K562 (cell line): ENCODE results near the gene IL11. TPM values are rescaled to one million over a fixed set of nuclear protein-coding genes. Genes with fewer than 3 reads are reported as not detected.

ENCODE experiments used
- CREBBP ChIP-seq: IDR thresholded peaks from one replicate; pipeline ENCODE4 v1.6.1; 2012; ENCODE audit warnings: low read depth, mild to moderate bottlenecking, control low read depth, inconsistent platforms, low read length
- CTBP1 ChIP-seq: fragments of 450-650 bp; IDR thresholded peaks from 2 replicates; pipeline ENCODE4 v1.6.1; 2016; ENCODE audit warnings: borderline replicate concordance
- DMBX1 ChIP-seq: fragments of 250-450 bp; sonication (Bioruptor Pico); IDR thresholded peaks from 2 replicates; pipeline ENCODE4 v1.8.0; 2022; ENCODE audit warnings: inconsistent platforms, mild to moderate bottlenecking, moderate library complexity, borderline replicate concordance
- HDAC2 ChIP-seq: fragments of 450-650 bp; IDR thresholded peaks from 2 replicates; pipeline ENCODE4 v1.6.1; 2016; ENCODE audit warnings: mild to moderate bottlenecking
- MEIS2 ChIP-seq: fragments of 450-650 bp; IDR thresholded peaks from 2 replicates; pipeline ENCODE4 v1.6.1; 2014; ENCODE audit warnings: mild to moderate bottlenecking; ENCODE audit not compliant: partially characterized antibody
- NBN ChIP-seq: fragments of 450-650 bp; IDR thresholded peaks from 2 replicates; pipeline ENCODE4 v1.6.1; 2016; ENCODE audit warnings: low read depth, mild to moderate bottlenecking
- NCOA4 ChIP-seq: fragments of 450-650 bp; IDR thresholded peaks from 2 replicates; pipeline ENCODE4 v1.6.1; 2018; ENCODE audit warnings: mild to moderate bottlenecking; ENCODE audit not compliant: partially characterized antibody
- POLR2A ChIP-seq: fragments of 450-650 bp; conservative IDR thresholded peaks from 2 replicates; pipeline ENCODE4 v1.6.1; 2016
- RCOR1 ChIP-seq, 2 experiments: IDR thresholded peaks; 2 replicates each; pipeline ENCODE4 v1.6.1; 2012; ENCODE audit warnings: low read depth in 2 of 2, low read length in 2 of 2, borderline replicate concordance in 1 of 2, improper control_type of control experiment in 1 of 2
- SMARCC2 ChIP-seq: fragments of 450-650 bp; IDR thresholded peaks from 2 replicates; pipeline ENCODE4 v1.6.1; 2017; ENCODE audit warnings: antibody characterized with exemption, moderate library complexity, mild to moderate bottlenecking, low read depth
- TBL1XR1 ChIP-seq, 2 experiments: IDR thresholded peaks; 2 replicates each; pipeline ENCODE4 v1.6.1; 2012; ENCODE audit warnings: improper control_type of control experiment in 2 of 2, low read length in 2 of 2, mild to moderate bottlenecking in 1 of 2
- ZNF75A ChIP-seq: fragments of 450-650 bp; formaldehyde crosslinking; IDR thresholded peaks from 2 replicates; pipeline ENCODE4 v1.4.0; 2020; ENCODE audit warnings: mild to moderate bottlenecking
- ZNF77 ChIP-seq: fragments of 250-450 bp; sonication (Bioruptor Pico); IDR thresholded peaks from 2 replicates; pipeline ENCODE4 v1.5.0; 2020
- polyA plus RNA-seq, 8 experiments: library from polyadenylated mRNA; depleted of rRNA in 4 of 8; stranded (reverse) in 5 of 8; unstranded in 3 of 8; fragments of >200 nt; fragmentation: Nextera tagmentation in 2 of 8; fragmentation: Illumina TruSeq in 1 of 8; extraction: Ambion mirVana in 2 of 8; extraction: Trizol in 1 of 8; gene quantifications; 2 replicates each; pipeline versions ENCODE4 v1.2.1 to v1.2.3, GENCODE V29; 2011 to 2014; ENCODE audit warnings: inconsistent platforms in 1 of 8, missing spikeins in 1 of 8
- total RNA-seq, 7 experiments: library from RNA; depleted of rRNA in 6 of 7; stranded (reverse); fragments of >200 nt in 6 of 7; fragmentation: Illumina TruSeq in 2 of 7; extraction: Trizol in 2 of 7; gene quantifications; 2 replicates each; pipeline versions ENCODE4 v1.2.1 to v1.2.3, GENCODE V29; 2011 to 2021; ENCODE audit warnings: low replicate concordance in 1 of 7
- TF ChIP-seq, protein P1 (sequence below): fragments of 250-450 bp; sonication (Bioruptor Pico); IDR thresholded peaks from 2 replicates; pipeline ENCODE4 v1.4.0; 2020; ENCODE audit warnings: mild to moderate bottlenecking, moderate library complexity
- TF ChIP-seq, protein P2 (sequence below), 2 experiments: IDR thresholded peaks; 2 replicates each; pipeline ENCODE4 v1.6.1; 2011; ENCODE audit warnings: borderline replicate concordance in 1 of 2, control low read depth in 1 of 2, low read depth in 1 of 2, low read length in 1 of 2, mild to moderate bottlenecking in 1 of 2, mixed read lengths in 1 of 2, moderate library complexity in 1 of 2; ENCODE audit not compliant: insufficient read depth in 1 of 2, insufficient read length in 1 of 2, poor library complexity in 1 of 2, severe bottlenecking in 1 of 2; ENCODE audit errors: extremely low read depth in 1 of 2
- TF ChIP-seq, protein P3 (sequence below): sonication (generic); formaldehyde crosslinking; IDR thresholded peaks from 2 replicates; pipeline ENCODE4 v1.8.1; 2023; ENCODE audit warnings: mild to moderate bottlenecking, missing genetic modification reagents
- TF ChIP-seq, protein P4 (sequence below): fragments of 250-450 bp; sonication (Bioruptor Pico); IDR thresholded peaks from 2 replicates; pipeline ENCODE4 v1.9.0; 2021; ENCODE audit warnings: mild to moderate bottlenecking, inconsistent platforms

Gene IL11
- total and polyA plus RNA-seq, 9 of the 15 experiments (the other 6 are each of a cell fraction or from before 2014, with no cell fraction given): 0.04 to 0.42 (median 0.06) TPM; not detected in 6

DNA sequence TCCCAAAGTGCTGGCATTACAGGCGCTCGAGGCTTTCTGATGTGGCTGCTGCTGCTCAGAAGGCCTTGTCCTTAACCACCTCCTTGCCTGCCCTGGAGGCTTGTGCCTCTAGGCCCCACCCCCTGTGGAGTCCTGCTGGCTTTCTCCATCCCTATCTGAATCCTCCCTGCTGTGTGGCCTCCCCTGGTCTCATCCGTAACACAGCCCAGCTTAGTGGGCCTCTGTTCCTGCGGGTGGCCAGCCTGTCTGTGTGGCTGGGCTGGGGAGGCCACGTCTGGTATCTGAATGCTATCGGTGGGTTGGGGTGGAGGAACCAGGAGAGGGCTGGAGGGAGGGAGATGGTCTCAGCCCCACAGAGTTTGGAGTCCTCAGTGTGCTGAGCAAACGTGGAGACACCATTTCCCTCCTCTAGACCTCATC lies 20.2 kb upstream of the IL11 start (continued):
- TF ChIP-seq, protein P1, sequence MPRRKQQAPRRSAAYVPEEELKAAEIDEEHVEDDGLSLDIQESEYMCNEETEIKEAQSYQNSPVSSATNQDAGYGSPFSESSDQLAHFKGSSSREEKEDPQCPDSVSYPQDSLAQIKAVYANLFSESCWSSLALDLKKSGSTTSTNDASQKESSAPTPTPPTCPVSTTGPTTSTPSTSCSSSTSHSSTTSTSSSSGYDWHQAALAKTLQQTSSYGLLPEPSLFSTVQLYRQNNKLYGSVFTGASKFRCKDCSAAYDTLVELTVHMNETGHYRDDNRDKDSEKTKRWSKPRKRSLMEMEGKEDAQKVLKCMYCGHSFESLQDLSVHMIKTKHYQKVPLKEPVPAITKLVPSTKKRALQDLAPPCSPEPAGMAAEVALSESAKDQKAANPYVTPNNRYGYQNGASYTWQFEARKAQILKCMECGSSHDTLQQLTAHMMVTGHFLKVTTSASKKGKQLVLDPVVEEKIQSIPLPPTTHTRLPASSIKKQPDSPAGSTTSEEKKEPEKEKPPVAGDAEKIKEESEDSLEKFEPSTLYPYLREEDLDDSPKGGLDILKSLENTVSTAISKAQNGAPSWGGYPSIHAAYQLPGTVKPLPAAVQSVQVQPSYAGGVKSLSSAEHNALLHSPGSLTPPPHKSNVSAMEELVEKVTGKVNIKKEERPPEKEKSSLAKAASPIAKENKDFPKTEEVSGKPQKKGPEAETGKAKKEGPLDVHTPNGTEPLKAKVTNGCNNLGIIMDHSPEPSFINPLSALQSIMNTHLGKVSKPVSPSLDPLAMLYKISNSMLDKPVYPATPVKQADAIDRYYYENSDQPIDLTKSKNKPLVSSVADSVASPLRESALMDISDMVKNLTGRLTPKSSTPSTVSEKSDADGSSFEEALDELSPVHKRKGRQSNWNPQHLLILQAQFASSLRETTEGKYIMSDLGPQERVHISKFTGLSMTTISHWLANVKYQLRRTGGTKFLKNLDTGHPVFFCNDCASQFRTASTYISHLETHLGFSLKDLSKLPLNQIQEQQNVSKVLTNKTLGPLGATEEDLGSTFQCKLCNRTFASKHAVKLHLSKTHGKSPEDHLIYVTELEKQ: no peak
- TF ChIP-seq CREBBP: no peak
- TF ChIP-seq MEIS2: no peak
- TF ChIP-seq NBN: no peak
- no peak for TF ChIP-seq SMARCC2
- TF ChIP-seq, protein P2, sequence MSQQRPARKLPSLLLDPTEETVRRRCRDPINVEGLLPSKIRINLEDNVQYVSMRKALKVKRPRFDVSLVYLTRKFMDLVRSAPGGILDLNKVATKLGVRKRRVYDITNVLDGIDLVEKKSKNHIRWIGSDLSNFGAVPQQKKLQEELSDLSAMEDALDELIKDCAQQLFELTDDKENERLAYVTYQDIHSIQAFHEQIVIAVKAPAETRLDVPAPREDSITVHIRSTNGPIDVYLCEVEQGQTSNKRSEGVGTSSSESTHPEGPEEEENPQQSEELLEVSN (IDR thresholded peaks at IDR 0.05; ENCODE audit: borderline replicate concordance in 1 of 2, extremely low read depth in 1 of 2, insufficient read depth in 1 of 2, insufficient read length in 1 of 2, low read depth in 1 of 2, low read length in 1 of 2, poor library complexity in 1 of 2, severe bottlenecking in 1 of 2): no peak
- TF ChIP-seq ZNF75A (CRISPR knock-in tag): no peak
- TF ChIP-seq, protein P3, sequence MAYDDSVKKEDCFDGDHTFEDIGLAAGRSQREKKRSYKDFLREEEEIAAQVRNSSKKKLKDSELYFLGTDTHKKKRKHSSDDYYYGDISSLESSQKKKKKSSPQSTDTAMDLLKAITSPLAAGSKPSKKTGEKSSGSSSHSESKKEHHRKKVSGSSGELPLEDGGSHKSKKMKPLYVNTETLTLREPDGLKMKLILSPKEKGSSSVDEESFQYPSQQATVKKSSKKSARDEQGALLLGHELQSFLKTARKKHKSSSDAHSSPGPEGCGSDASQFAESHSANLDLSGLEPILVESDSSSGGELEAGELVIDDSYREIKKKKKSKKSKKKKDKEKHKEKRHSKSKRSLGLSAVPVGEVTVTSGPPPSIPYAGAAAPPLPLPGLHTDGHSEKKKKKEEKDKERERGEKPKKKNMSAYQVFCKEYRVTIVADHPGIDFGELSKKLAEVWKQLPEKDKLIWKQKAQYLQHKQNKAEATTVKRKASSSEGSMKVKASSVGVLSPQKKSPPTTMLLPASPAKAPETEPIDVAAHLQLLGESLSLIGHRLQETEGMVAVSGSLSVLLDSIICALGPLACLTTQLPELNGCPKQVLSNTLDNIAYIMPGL (CRISPR knock-in tag): no peak
- TF ChIP-seq NCOA4: no peak
- no peak for TF ChIP-seq DMBX1 (CRISPR knock-in tag)
- TF ChIP-seq, protein P4, sequence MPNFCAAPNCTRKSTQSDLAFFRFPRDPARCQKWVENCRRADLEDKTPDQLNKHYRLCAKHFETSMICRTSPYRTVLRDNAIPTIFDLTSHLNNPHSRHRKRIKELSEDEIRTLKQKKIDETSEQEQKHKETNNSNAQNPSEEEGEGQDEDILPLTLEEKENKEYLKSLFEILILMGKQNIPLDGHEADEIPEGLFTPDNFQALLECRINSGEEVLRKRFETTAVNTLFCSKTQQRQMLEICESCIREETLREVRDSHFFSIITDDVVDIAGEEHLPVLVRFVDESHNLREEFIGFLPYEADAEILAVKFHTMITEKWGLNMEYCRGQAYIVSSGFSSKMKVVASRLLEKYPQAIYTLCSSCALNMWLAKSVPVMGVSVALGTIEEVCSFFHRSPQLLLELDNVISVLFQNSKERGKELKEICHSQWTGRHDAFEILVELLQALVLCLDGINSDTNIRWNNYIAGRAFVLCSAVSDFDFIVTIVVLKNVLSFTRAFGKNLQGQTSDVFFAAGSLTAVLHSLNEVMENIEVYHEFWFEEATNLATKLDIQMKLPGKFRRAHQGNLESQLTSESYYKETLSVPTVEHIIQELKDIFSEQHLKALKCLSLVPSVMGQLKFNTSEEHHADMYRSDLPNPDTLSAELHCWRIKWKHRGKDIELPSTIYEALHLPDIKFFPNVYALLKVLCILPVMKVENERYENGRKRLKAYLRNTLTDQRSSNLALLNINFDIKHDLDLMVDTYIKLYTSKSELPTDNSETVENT (CRISPR knock-in tag): no peak
- TF ChIP-seq HDAC2: no peak
- TF ChIP-seq ZNF77 (CRISPR knock-in tag): no peak
- TF ChIP-seq POLR2A: peak; percentile 21; the same call in 1 of the 2 replicates
- 0 out of 4 replicates have a peak, but pooled peaks of 1 of the 2 experiments have one; percentile 15 for TF ChIP-seq RCOR1 (IDR thresholded peaks at IDR 0.05; ENCODE audit: borderline replicate concordance in 1 of 2, low read depth in 2 of 2, low read length in 2 of 2)
- TF ChIP-seq CTBP1: 0 out of 2 replicates have a peak, but pooled peaks have one; percentile 19
- no peak for TF ChIP-seq TBL1XR1 (IDR thresholded peaks at IDR 0.05; ENCODE audit: low read length in 2 of 2)
